GM13977 (cell line): ENCODE results near the gene SLC16A12.

Experiments
- DNase-seq: peaks from one replicate; pipeline ENCODE4 v3.0.0; 2012; ENCODE audit warnings: low spot score
- in situ Hi-C: fragments of 300-500 bp; cut with MboI; formaldehyde crosslinking; loops from one replicate; pipeline ENCODE4 v1.12.0; 2022; ENCODE audit warnings: low sequenced_read_pairs, low pct_unique_long_range_greater_than_20kb, mixed read lengths, inconsistent platforms; ENCODE audit not compliant: unreplicated experiment
- TF ChIP-seq, protein P1 (sequence below): IDR thresholded peaks from 2 replicates; pipeline ENCODE4 v1.5.1; 2012; ENCODE audit warnings: mild to moderate bottlenecking, control low read depth; ENCODE audit not compliant: insufficient read depth; ENCODE audit errors: extremely low read depth, missing control alignments

The SLC16A12 gene

DNA sequence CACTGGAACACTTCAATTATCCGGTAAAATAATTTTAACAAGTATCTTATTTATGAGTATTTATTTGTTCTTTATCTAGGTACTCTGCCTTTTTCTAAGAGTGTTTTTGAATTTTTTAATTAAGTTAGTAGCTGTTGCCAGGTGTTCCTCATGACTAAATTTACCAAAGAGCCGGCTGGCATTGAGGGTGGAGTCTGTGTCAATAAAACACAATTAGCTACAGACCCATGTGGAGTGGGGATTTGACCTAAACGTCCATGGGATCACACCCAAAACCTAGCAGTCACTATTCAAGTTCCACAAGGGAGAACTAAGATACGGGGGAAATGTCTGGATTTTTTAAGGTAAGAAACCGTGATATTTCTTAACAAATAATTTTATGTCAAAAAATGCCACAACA, 9.8 kb downstream of the SLC16A12 start:
- in situ Hi-C loops = no loop called here
- DNase-seq = no peak

DNA sequence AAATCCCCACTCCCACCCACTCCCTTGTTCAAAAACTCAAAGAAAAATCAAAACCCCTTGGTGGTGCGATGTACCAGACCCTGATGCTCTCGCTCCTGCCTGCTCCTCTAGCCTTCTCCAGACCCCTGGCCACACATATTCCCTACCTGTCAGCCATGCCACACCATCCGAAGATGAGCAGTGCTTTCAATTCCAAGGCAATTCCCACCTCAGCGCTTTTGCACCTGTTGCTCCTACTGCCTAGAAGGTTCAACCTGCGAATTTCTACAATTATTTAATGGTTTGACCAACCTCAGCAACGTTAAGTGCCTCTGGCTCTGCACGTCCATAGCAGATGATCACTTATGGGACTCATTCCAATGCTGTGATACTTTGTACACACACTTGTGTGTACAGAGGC, 11.1 kb downstream of the SLC16A12 start:
- TF ChIP-seq, protein P1, sequence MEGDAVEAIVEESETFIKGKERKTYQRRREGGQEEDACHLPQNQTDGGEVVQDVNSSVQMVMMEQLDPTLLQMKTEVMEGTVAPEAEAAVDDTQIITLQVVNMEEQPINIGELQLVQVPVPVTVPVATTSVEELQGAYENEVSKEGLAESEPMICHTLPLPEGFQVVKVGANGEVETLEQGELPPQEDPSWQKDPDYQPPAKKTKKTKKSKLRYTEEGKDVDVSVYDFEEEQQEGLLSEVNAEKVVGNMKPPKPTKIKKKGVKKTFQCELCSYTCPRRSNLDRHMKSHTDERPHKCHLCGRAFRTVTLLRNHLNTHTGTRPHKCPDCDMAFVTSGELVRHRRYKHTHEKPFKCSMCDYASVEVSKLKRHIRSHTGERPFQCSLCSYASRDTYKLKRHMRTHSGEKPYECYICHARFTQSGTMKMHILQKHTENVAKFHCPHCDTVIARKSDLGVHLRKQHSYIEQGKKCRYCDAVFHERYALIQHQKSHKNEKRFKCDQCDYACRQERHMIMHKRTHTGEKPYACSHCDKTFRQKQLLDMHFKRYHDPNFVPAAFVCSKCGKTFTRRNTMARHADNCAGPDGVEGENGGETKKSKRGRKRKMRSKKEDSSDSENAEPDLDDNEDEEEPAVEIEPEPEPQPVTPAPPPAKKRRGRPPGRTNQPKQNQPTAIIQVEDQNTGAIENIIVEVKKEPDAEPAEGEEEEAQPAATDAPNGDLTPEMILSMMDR = no peak
- in situ Hi-C loops = no loop called here
- no peak for DNase-seq

More for the DNA sequence above, 9.8 kb downstream of the SLC16A12 start:
- TF ChIP-seq, protein P1 = no peak

- TF ChIP-seq, protein P1 = no peak
- no peak for DNase-seq
- in situ Hi-C loops = no loop called here
Observed at GRCh38 chr10:89523274-89523673, 12.1 kb downstream of the SLC16A12 start.

GRCh38 chr10:89522463-89522862, 12.9 kb downstream of the SLC16A12 start:
- TF ChIP-seq, protein P1 = no peak
- no peak for DNase-seq
- in situ Hi-C loops = no loop called here

DNA sequence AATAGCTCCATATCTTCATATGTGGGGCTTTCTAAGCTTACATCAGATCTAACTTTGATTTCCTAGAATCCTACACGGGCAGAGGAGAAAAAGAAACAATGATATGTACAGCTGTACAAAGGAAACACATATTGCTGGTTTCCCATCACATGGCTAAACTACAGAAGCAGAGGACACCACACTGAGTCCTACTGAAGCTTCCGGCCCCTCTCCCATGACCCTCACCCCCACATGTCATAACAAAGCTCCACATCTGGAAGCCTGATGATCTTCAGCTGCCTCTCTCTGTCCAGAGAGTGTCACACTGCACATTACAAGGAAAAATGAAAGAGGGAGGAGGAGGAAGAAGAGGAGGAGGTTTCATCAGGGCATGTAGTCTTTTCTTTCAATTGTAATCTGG, 14.0 kb downstream of the SLC16A12 start:
- TF ChIP-seq, protein P1 = no peak
- no peak for DNase-seq
- in situ Hi-C loops = no loop called here

DNA sequence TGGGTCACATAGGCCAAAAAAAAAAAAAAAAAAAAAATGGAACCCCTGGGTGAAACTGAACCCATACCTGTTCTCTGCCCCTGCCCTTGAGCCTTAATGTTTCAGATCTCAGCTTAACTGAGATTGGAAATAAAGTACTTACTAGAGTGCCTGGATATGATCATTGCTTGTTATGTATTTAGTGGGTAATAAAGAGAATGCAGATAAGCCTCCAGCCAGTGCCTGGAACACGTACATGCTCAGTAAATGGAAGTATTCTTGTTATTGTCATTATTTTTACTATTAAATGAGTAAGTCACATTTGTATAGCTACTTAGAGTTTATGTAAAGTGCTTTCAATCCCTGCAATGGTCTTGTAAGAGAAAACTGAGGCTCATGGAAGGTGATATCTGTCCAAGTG, 14.7 kb downstream of the SLC16A12 start:
- TF ChIP-seq, protein P1 = no peak
- no peak for DNase-seq
- in situ Hi-C loops = no loop called here
